K562 (cell line): Measurements from ENCODE around the gene ERFL. TPM values are rescaled to one million over a fixed set of nuclear protein-coding genes. Genes with fewer than 3 reads are reported as not detected.

Experiments
- ATF1 ChIP-seq, 2 experiments: fragments of 450-650 bp in 1 of 2; IDR thresholded peaks; 2 replicates each; pipeline ENCODE4 v1.6.1; 2016; ENCODE audit warnings: missing compliant biosample characterization in 1 of 2, missing genetic modification characterization in 1 of 2
- CREB3L1 ChIP-seq: fragments of 450-650 bp; IDR thresholded peaks from 2 replicates; pipeline ENCODE4 v1.6.1; 2014; ENCODE audit warnings: low read depth, mild to moderate bottlenecking, moderate library complexity, borderline replicate concordance
- HNRNPL ChIP-seq: fragments of 200-400 bp; formaldehyde crosslinking; IDR thresholded peaks from 2 replicates; pipeline ENCODE4 v1.6.1; 2017; ENCODE audit warnings: low read depth, mild to moderate bottlenecking, low read length
- ILK ChIP-seq: fragments of 450-650 bp; IDR thresholded peaks from 2 replicates; pipeline ENCODE4 v1.6.1; 2016; ENCODE audit warnings: missing genetic modification characterization, low read depth, mild to moderate bottlenecking, missing compliant biosample characterization, moderate library complexity, borderline replicate concordance
- MLX ChIP-seq, 2 experiments: fragments of 450-650 bp in 1 of 2; sonication (generic) in 1 of 2; formaldehyde crosslinking; conservative IDR thresholded peaks; 2 replicates each; pipeline versions ENCODE4 v1.4.0 to v1.8.1; 2020 to 2022; ENCODE audit warnings: mild to moderate bottlenecking in 1 of 2, missing genetic modification reagents in 1 of 2
- NFE2 ChIP-seq: IDR thresholded peaks from 2 replicates; pipeline ENCODE4 v1.6.1; 2014; ENCODE audit warnings: antibody characterized with exemption, low read depth
- PATZ1 ChIP-seq: fragments of 250-450 bp; sonication (Bioruptor Pico); IDR thresholded peaks from 2 replicates; pipeline ENCODE4 v1.5.0; 2020; ENCODE audit warnings: mild to moderate bottlenecking, borderline replicate concordance
- RBBP5 ChIP-seq: fragments of 200-600 bp; sonication (generic); IDR thresholded peaks from 2 replicates; pipeline ENCODE4 v1.6.1; 2012; ENCODE audit warnings: borderline replicate concordance, mild to moderate bottlenecking, low read length, control low read depth, inconsistent platforms; ENCODE audit not compliant: insufficient read depth, poor library complexity, severe bottlenecking
- TFAM ChIP-seq: fragments of 250-450 bp; sonication (Bioruptor Pico); conservative IDR thresholded peaks from 2 replicates; pipeline ENCODE4 v1.5.0; 2021; ENCODE audit warnings: mild to moderate bottlenecking, moderate library complexity
- USF2 ChIP-seq: sonication (generic); formaldehyde crosslinking; IDR thresholded peaks from 2 replicates; pipeline ENCODE4 v1.5.0; 2020; ENCODE audit warnings: missing genetic modification reagents
- ZBTB17 ChIP-seq: fragments of 450-650 bp; formaldehyde crosslinking; IDR thresholded peaks from 2 replicates; pipeline ENCODE4 v1.4.0; 2020; ENCODE audit warnings: mild to moderate bottlenecking
- ZNF24 ChIP-seq: fragments of 450-650 bp; IDR thresholded peaks from 2 replicates; pipeline ENCODE4 v1.6.1; 2016
- ZNF586 ChIP-seq: fragments of 450-650 bp; formaldehyde crosslinking; conservative IDR thresholded peaks from 2 replicates; pipeline ENCODE4 v1.4.0; 2020; ENCODE audit warnings: mild to moderate bottlenecking, moderate library complexity
- polyA plus RNA-seq, 8 experiments: library from polyadenylated mRNA; depleted of rRNA in 4 of 8; stranded (reverse) in 5 of 8; unstranded in 3 of 8; fragments of >200 nt; fragmentation: Nextera tagmentation in 2 of 8; fragmentation: Illumina TruSeq in 1 of 8; extraction: Ambion mirVana in 2 of 8; extraction: Trizol in 1 of 8; gene quantifications; 2 replicates each; pipeline versions ENCODE4 v1.2.1 to v1.2.3, GENCODE V29; 2011 to 2014; ENCODE audit warnings: inconsistent platforms in 1 of 8, missing spikeins in 1 of 8
- total RNA-seq, 7 experiments: library from RNA; depleted of rRNA in 6 of 7; stranded (reverse); fragments of >200 nt in 6 of 7; fragmentation: Illumina TruSeq in 2 of 7; extraction: Trizol in 2 of 7; gene quantifications; 2 replicates each; pipeline versions ENCODE4 v1.2.1 to v1.2.3, GENCODE V29; 2011 to 2021; ENCODE audit warnings: low replicate concordance in 1 of 7

The ERFL gene
- total and polyA plus RNA-seq, 9 of the 15 experiments (the other 6 are each of a cell fraction or from before 2014, with no cell fraction given), result 0.07 to 0.75 (median 0.32) TPM; not detected in 4

- no peak for TF ChIP-seq USF2 (CRISPR knock-in tag)
- TF ChIP-seq PATZ1 (CRISPR knock-in tag), result no peak
- no peak for TF ChIP-seq RBBP5
- no peak for TF ChIP-seq ILK (tag)
- no peak for TF ChIP-seq NFE2
- TF ChIP-seq HNRNPL, result no peak; the same call in 1 of the 2 replicates
- TF ChIP-seq TFAM (CRISPR knock-in tag), result no peak
- TF ChIP-seq ZNF24, result no peak
- TF ChIP-seq MLX (CRISPR knock-in tag; conservative IDR thresholded peaks at IDR 0.05), result no peak
- TF ChIP-seq ZBTB17 (CRISPR knock-in tag), result peak; percentile 28; the same call in 1 of the 2 replicates
- TF ChIP-seq CREB3L1, result no peak
- TF ChIP-seq ATF1 (CRISPR knock-in tag; IDR thresholded peaks at IDR 0.05), result no peak
- TF ChIP-seq ATF1 (tag; IDR thresholded peaks at IDR 0.05), result no peak
- TF ChIP-seq ZNF586, result no peak
Observed at GRCh38 chr19:41882568-41883462, 45.4 kb downstream of the ERFL start, which contains the start of gene ARHGEF1 (continued).
